Duodenal mucosa (tissue), 2 donors: ENCODE measurements around the gene ARHGAP19.

ENCODE experiments used
- H3K27ac ChIP-seq: one replicate; pipeline ENCODE4 v1.7.0; 2013; ENCODE audit warnings: low read depth, low read length
- H3K27me3 ChIP-seq, 2 donors: one replicate each; pipeline ENCODE4 v1.7.0; 2013; ENCODE audit warnings: low read length in 2 of 2, control low read depth in 1 of 2; ENCODE audit not compliant: insufficient read depth in 2 of 2, control insufficient read depth in 1 of 2
- H3K36me3 ChIP-seq, 2 donors: one replicate each; pipeline ENCODE4 v1.7.0; 2013; ENCODE audit warnings: low read length in 2 of 2, control low read depth in 1 of 2; ENCODE audit not compliant: insufficient read depth in 2 of 2, control insufficient read depth in 1 of 2
- H3K4me1 ChIP-seq, 2 donors: one replicate each; pipeline ENCODE4 v1.7.0; 2013; ENCODE audit warnings: low read length in 2 of 2, control low read depth in 1 of 2; ENCODE audit not compliant: insufficient read depth in 2 of 2, control insufficient read depth in 1 of 2
- H3K4me3 ChIP-seq, 2 donors: one replicate each; pipeline ENCODE4 v1.7.0; 2013; ENCODE audit warnings: low read length in 2 of 2, low read depth in 1 of 2
- H3K9ac ChIP-seq, 2 donors: one replicate each; pipeline ENCODE4 v1.7.0; 2013; ENCODE audit warnings: low read length in 2 of 2, low read depth in 1 of 2
- H3K9me3 ChIP-seq, 2 donors: one replicate each; pipeline ENCODE4 v1.7.0; 2013; ENCODE audit warnings: low read length in 2 of 2, control low read depth in 1 of 2; ENCODE audit not compliant: control insufficient read depth in 1 of 2

The ARHGAP19 gene

DNA sequence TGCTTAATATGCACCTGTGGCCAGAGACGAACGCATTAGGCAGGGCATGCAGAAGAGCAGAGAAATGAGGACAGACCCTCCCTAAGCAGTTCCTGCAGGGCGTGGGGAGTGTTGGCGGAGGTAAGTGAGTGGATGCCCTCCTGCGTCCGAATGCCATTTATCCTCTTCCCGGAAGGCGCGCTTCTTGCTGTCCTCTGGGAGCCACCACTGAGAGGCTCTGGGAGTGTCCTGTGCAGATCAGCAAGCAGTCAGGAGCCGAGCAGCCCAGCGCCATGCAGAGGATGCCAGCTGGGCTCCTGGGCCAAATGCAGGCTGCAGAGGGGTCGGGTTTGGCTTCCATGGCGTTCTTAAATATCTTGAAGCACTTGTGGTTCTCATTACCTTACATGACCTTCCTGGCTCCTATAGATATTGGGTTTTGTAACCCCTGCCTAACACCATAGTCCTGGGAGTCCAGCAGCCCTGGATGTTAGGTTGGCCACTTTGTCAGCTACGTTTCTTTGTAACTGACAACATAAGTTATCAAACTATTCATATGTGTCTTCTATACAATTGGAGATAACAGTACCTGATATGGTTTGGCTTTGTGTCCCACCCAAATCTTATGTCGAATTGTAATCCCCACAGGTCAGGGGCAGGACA, 76.7 kb downstream of the ARHGAP19 start:
- no peak overlapping the region for H3K4me3 ChIP-seq
- no peaks in the 10 kb centered on the region for H3K4me1 ChIP-seq
- H3K9me3 ChIP-seq: no peaks in the 10 kb centered on the region
- H3K9ac ChIP-seq: no peak overlapping the region
- H3K27ac ChIP-seq: no peak overlapping the region
- H3K36me3 ChIP-seq: no peaks in the 10 kb centered on the region
- no peaks in the 10 kb centered on the region for H3K27me3 ChIP-seq

GRCh38 chr10:97213431-97213830, 79.0 kb downstream of the ARHGAP19 start:
- Histone ChIP-seq H3K36me3 (no peaks in the 10 kb centered on the region), H3K9me3 (no peaks in the 10 kb centered on the region), H3K4me1 (no peaks in the 10 kb centered on the region), H3K4me3 (no peak overlapping the region), H3K27ac (no peak overlapping the region), H3K27me3 (no peaks in the 10 kb centered on the region), H3K9ac (no peak overlapping the region)

DNA sequence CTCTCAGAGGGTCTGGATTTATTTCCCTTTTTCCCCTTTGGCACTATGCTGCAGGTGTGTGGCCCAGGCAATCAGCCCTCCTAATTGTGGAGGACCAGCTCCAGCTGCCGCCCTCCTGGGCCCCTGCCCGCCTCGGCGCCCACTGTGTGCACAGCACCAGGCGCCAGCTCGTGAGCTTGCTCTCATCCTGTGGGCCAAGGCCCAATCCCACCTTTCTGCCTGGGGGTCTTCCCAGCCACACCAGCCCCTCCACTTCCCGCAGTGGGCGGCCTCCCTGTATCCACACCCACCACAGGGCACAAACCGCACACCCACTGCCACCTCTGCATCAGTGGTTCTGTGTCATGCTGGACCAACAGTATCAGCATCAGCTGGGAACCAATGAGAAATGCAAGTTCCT, 81.2 kb downstream of the ARHGAP19 start:
- Histone ChIP-seq H3K4me1 (no peaks in the 10 kb centered on the region), H3K9me3 (no peaks in the 10 kb centered on the region), H3K36me3 (no peaks in the 10 kb centered on the region), H3K4me3 (no peak overlapping the region), H3K9ac (no peak overlapping the region), H3K27me3 (no peaks in the 10 kb centered on the region), H3K27ac (no peak overlapping the region)

DNA sequence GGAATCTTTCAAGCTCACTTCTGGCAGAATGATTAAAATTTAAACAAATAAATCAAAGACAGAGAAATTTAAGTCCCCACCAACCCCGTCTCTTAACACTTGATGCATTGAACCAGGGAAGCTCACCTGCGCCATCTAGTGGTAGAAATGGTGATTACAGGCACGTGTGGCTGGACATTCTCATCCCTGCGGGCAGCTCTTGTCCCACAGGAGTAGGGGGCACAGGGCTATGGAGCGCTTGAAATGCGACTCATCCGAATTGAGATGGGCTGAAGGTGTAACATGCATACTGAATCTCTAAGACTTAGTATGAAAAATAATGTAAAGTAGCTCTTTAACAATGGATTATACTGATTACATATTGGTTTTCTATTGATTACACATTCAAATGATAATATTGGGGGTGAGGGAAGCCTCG, 81.9 kb downstream of the ARHGAP19 start:
- H3K4me1 ChIP-seq: no peaks in the 10 kb centered on the region
- no peaks in the 10 kb centered on the region for H3K9me3 ChIP-seq
- H3K36me3 ChIP-seq: no peaks in the 10 kb centered on the region
- H3K9ac ChIP-seq: no peak overlapping the region
- H3K27ac ChIP-seq: no peak overlapping the region
- no peaks in the 10 kb centered on the region for H3K27me3 ChIP-seq
- no peak overlapping the region for H3K4me3 ChIP-seq

DNA sequence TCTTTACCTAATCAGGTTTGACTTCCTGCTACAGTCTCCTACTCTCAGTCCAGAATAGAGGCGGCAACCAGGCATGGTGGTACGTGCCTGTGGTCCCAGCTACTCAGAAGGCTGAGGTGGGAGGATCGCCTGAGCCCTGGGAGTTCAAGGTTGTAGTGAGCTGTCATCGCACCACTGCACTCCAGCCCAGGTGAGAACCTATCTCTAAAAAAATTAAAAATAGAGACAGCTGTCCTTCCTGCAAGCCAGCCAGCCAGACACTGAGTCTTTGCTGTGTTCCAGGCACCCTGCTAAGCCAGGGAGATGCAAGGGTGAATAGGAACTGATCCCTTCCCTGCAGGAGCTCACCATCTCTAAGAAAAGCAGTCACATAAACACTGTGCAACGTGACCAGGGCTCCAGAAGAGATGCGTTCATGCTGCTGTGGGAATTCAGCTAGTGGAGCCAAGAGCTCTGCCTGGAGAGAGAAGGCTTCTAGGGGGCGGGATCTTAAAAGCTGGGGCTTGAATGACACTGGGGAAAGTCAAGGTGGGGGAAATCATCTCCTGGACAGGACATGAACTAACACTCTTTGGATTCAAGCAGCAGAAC, 84.6 kb downstream of the ARHGAP19 start:
- Histone ChIP-seq H3K4me3 (no peak overlapping the region), H3K9me3 (no peaks in the 10 kb centered on the region), H3K27ac (no peak overlapping the region), H3K9ac (no peak overlapping the region), H3K27me3 (no peaks in the 10 kb centered on the region), H3K4me1 (no peaks in the 10 kb centered on the region), H3K36me3 (no peaks in the 10 kb centered on the region)

- no peaks in the 10 kb centered on the region for H3K27me3 ChIP-seq
- H3K9me3 ChIP-seq: no peaks in the 10 kb centered on the region
- H3K36me3 ChIP-seq: no peaks in the 10 kb centered on the region
These were observed 85.3 kb downstream of the ARHGAP19 start for GRCh38 chr10:97207131-97207530.

DNA sequence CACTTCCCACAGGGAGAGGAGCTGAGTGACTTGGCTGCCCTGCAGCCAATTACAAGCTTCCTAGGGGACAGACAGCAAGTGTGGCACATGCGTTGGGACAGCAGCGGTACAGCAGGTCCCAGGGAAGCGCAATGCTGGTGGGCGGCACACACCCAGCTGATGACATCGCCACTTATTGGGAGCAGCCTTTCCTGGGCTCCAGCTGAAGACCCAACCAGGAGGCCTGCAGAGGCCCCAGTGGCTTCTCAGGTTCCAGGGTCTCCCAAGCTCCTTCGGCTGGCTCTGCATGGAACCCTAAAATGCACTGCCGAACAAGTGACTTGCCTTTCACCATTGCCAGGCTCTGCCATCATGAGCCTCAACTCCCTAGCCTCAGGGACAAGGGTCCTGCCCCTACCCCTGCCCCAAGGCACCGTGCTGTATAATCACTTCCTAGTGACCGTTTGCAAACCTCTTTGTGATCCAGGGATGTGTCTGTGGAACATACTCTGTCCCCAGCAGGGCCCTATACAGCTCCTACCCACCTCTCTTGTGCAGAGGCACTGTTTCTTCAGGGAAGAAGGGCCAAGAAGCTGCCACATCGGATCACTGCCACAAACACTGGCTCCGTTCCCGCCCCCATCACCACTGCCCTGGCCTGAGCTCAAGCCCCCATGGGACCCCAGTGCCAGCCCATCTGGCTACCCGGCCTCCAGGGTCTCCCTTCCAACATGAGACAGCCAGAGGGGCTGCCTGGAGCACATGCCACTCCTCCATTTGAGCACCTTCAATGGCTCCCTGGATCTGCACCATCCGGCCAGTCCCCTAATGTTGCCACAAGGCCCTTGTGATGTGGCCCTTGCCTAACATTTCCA, 87.4 kb downstream of the ARHGAP19 start:
- no peak overlapping the region for H3K9ac ChIP-seq
- H3K27me3 ChIP-seq: no peaks in the 10 kb centered on the region
- H3K36me3 ChIP-seq: no peaks in the 10 kb centered on the region
- no peaks in the 10 kb centered on the region for H3K9me3 ChIP-seq
- no peaks in the 10 kb centered on the region for H3K4me1 ChIP-seq
- H3K4me3 ChIP-seq: no peak overlapping the region
- H3K27ac ChIP-seq: no peak overlapping the region

More at GRCh38 chr10:97207131-97207530, 85.3 kb downstream of the ARHGAP19 start:
- Histone ChIP-seq H3K4me1 (no peaks in the 10 kb centered on the region), H3K4me3 (no peak overlapping the region), H3K27ac (no peak overlapping the region), H3K9ac (no peak overlapping the region)

GRCh38 chr10:97203220-97203619, 89.2 kb downstream of the ARHGAP19 start:
- no peaks in the 10 kb centered on the region for H3K9me3 ChIP-seq
- no peak overlapping the region for H3K27ac ChIP-seq
- no peaks in the 10 kb centered on the region for H3K4me1 ChIP-seq
- no peak overlapping the region for H3K9ac ChIP-seq
- no peaks in the 10 kb centered on the region for H3K36me3 ChIP-seq
- no peak overlapping the region for H3K4me3 ChIP-seq
- no peaks in the 10 kb centered on the region for H3K27me3 ChIP-seq

GRCh38 chr10:97200616-97201015, 91.8 kb downstream of the ARHGAP19 start:
- H3K27ac ChIP-seq: no peak overlapping the region
- no peak overlapping the region for H3K9ac ChIP-seq

GRCh38 chr10:97199152-97199551, 93.3 kb downstream of the ARHGAP19 start:
- Histone ChIP-seq H3K27me3 (peaks cover 5 to 22% of the 10 kb centered on the region in 2 donors), H3K4me3 (no peak overlapping the region), H3K27ac (no peak overlapping the region), H3K36me3 (no peaks in the 10 kb centered on the region), H3K9me3 (no peaks in the 10 kb centered on the region), H3K9ac (no peak overlapping the region), H3K4me1 (peaks cover 4 to 9% of the 10 kb centered on the region in 2 donors)

More at GRCh38 chr10:97200616-97201015, 91.8 kb downstream of the ARHGAP19 start:
- H3K36me3 ChIP-seq: no peaks in the 10 kb centered on the region
- H3K4me3 ChIP-seq: no peak overlapping the region
- H3K9me3 ChIP-seq: no peaks in the 10 kb centered on the region
- H3K4me1 ChIP-seq: peaks cover 3 to 7% of the 10 kb centered on the region in 2 donors
- peaks cover 4 to 17% of the 10 kb centered on the region in 2 donors for H3K27me3 ChIP-seq
